K562 (cell line): ENCODE data around the gene TTLL10. TPM values are rescaled to one million over a fixed set of nuclear protein-coding genes. Genes with fewer than 3 reads are reported as not detected.

Experiments used
- ADNP ChIP-seq: fragments of 200-800 bp; sonication (Bioruptor generic); IDR thresholded peaks from 2 replicates; pipeline ENCODE4 v1.6.1; 2016; ENCODE audit warnings: missing genetic modification characterization, missing compliant biosample characterization
- BRD9 ChIP-seq: fragments of 450-650 bp; IDR thresholded peaks from 2 replicates; pipeline ENCODE4 v1.6.1; 2018; ENCODE audit warnings: low read depth; ENCODE audit not compliant: partially characterized antibody
- CAMTA2 ChIP-seq: fragments of 250-450 bp; sonication (Bioruptor Pico); conservative IDR thresholded peaks from 2 replicates; pipeline ENCODE4 v1.5.1; 2022
- EGR1 ChIP-seq: fragments of 450-650 bp; conservative IDR thresholded peaks from 2 replicates; pipeline ENCODE4 v1.6.1; 2017; ENCODE audit warnings: mild to moderate bottlenecking
- ELF4 ChIP-seq: fragments of 450-650 bp; formaldehyde crosslinking; IDR thresholded peaks from 2 replicates; pipeline ENCODE4 v1.4.0; 2022; ENCODE audit warnings: missing genetic modification characterization
- EWSR1 ChIP-seq: fragments of 450-650 bp; IDR thresholded peaks from 2 replicates; pipeline ENCODE4 v1.6.1; 2018; ENCODE audit warnings: borderline replicate concordance, mild to moderate bottlenecking, low read depth, moderate library complexity; ENCODE audit not compliant: partially characterized antibody
- GTF2E2 ChIP-seq: fragments of 200-800 bp; sonication (Bioruptor generic); IDR thresholded peaks from 2 replicates; pipeline ENCODE4 v1.6.1; 2016; ENCODE audit warnings: missing genetic modification characterization, missing compliant biosample characterization
- MAX ChIP-seq: sonication (generic); formaldehyde crosslinking; IDR thresholded peaks from 2 replicates; pipeline ENCODE4 v1.9.0; 2022; ENCODE audit warnings: mild to moderate bottlenecking, missing genetic modification reagents
- MLX ChIP-seq, 2 experiments: fragments of 450-650 bp in 1 of 2; sonication (generic) in 1 of 2; formaldehyde crosslinking; conservative IDR thresholded peaks; 2 replicates each; pipeline versions ENCODE4 v1.4.0 to v1.8.1; 2020 to 2022; ENCODE audit warnings: mild to moderate bottlenecking in 1 of 2, missing genetic modification reagents in 1 of 2
- MYC ChIP-seq, 2 experiments: fragments of 250-450 bp in 1 of 2; sonication (Bioruptor Pico) in 1 of 2; IDR thresholded peaks; 2 replicates each; pipeline versions ENCODE4 v1.5.1 to v1.6.1; 2012 to 2021; ENCODE audit warnings: low read depth in 2 of 2, borderline replicate concordance in 1 of 2, improper control_type of control experiment in 1 of 2, low read length in 1 of 2, mild to moderate bottlenecking in 1 of 2, moderate library complexity in 1 of 2
- NFRKB ChIP-seq: fragments of 450-650 bp; IDR thresholded peaks from 2 replicates; pipeline ENCODE4 v1.6.1; 2016; ENCODE audit warnings: low read depth
- NR0B1 ChIP-seq: fragments of 450-650 bp; IDR thresholded peaks from one replicate; pipeline ENCODE4 v1.6.1; 2018; ENCODE audit warnings: mild to moderate bottlenecking, moderate library complexity; ENCODE audit not compliant: partially characterized antibody
- PHF21A ChIP-seq: fragments of 450-650 bp; IDR thresholded peaks from 2 replicates; pipeline ENCODE4 v1.6.1; 2017; ENCODE audit warnings: low read depth, borderline replicate concordance
- PKNOX1 ChIP-seq: fragments of 450-650 bp; IDR thresholded peaks from 2 replicates; pipeline ENCODE4 v1.6.1; 2016
- RFX5 ChIP-seq: IDR thresholded peaks from 2 replicates; pipeline ENCODE4 v1.6.1; 2011; ENCODE audit warnings: low read depth, mild to moderate bottlenecking, improper control_type of control experiment, low read length
- SIRT6 ChIP-seq: IDR thresholded peaks from one replicate; pipeline ENCODE4 v1.6.1; 2012; ENCODE audit warnings: low read depth, mild to moderate bottlenecking, control low read depth, inconsistent platforms, low read length, moderate library complexity
- SMARCA4 ChIP-seq: fragments of 450-650 bp; IDR thresholded peaks from 2 replicates; pipeline ENCODE4 v1.6.1; 2016
- SOX6 ChIP-seq: fragments of 450-650 bp; IDR thresholded peaks from 2 replicates; pipeline ENCODE4 v1.6.1; 2014; ENCODE audit warnings: mild to moderate bottlenecking
- TRIM24 ChIP-seq, 2 experiments: fragments of 450-650 bp; IDR thresholded peaks; 2 replicates each; pipeline ENCODE4 v1.6.1; 2016
- YBX1 ChIP-seq: fragments of 450-650 bp; IDR thresholded peaks from 2 replicates; pipeline ENCODE4 v1.7.1; 2016; ENCODE audit warnings: mild to moderate bottlenecking
- ZNF140 ChIP-seq: fragments of 250-450 bp; sonication (Bioruptor Pico); IDR thresholded peaks from 2 replicates; pipeline ENCODE4 v1.8.0; 2021; ENCODE audit warnings: moderate library complexity, mild to moderate bottlenecking, inconsistent platforms
- ZNF584 ChIP-seq: fragments of 200-800 bp; sonication (Bioruptor generic); IDR thresholded peaks from 2 replicates; pipeline ENCODE4 v1.6.1; 2016; ENCODE audit warnings: low read depth, mild to moderate bottlenecking, missing genetic modification characterization, missing compliant biosample characterization
- polyA plus RNA-seq, 8 experiments: library from polyadenylated mRNA; depleted of rRNA in 4 of 8; stranded (reverse) in 5 of 8; unstranded in 3 of 8; fragments of >200 nt; fragmentation: Nextera tagmentation in 2 of 8; fragmentation: Illumina TruSeq in 1 of 8; extraction: Ambion mirVana in 2 of 8; extraction: Trizol in 1 of 8; gene quantifications; 2 replicates each; pipeline versions ENCODE4 v1.2.1 to v1.2.3, GENCODE V29; 2011 to 2014; ENCODE audit warnings: inconsistent platforms in 1 of 8, missing spikeins in 1 of 8
- total RNA-seq, 7 experiments: library from RNA; depleted of rRNA in 6 of 7; stranded (reverse); fragments of >200 nt in 6 of 7; fragmentation: Illumina TruSeq in 2 of 7; extraction: Trizol in 2 of 7; gene quantifications; 2 replicates each; pipeline versions ENCODE4 v1.2.1 to v1.2.3, GENCODE V29; 2011 to 2021; ENCODE audit warnings: low replicate concordance in 1 of 7

Gene TTLL10
- total and polyA plus RNA-seq, 9 of the 15 experiments (the other 6 are each of a cell fraction or from before 2014, with no cell fraction given): not detected

- TF ChIP-seq EGR1 (peak; percentile 85), RFX5 (no peak), SOX6 (peak; percentile 43), BRD9 (no peak), PHF21A (no peak), YBX1 (no peak), NFRKB (peak; percentile 65), TRIM24 (IDR thresholded peaks at IDR 0.05) (peak in 1 of 2 experiments; percentile 48; a peak in 2 of 4 replicates), ADNP (tag) (no peak), SIRT6 (no peak), ZNF140 (CRISPR knock-in tag) (no peak), GTF2E2 (tag) (no peak), EWSR1 (no peak), CAMTA2 (CRISPR knock-in tag) (no peak), SMARCA4 (peak; percentile 78; the same call in 1 of the 2 replicates), NR0B1 (no peak), PKNOX1 (no peak), ZNF584 (CRISPR knock-in tag) (no peak), ELF4 (no peak), MAX (peak; percentile 47; the same call in 1 of the 2 replicates), MLX (CRISPR knock-in tag; conservative IDR thresholded peaks at IDR 0.05) (no peak), MYC (IDR thresholded peaks at IDR 0.05; ENCODE audit: low read depth, low read length) (no peak), MYC (CRISPR knock-in tag; IDR thresholded peaks at IDR 0.05; ENCODE audit: borderline replicate concordance, low read depth) (no peak)
Observed at GRCh38 chr1:1185101-1185765, 11.6 kb downstream of the TTLL10 start (continued).
